D721Med (cell line): ENCODE data around the gene NSD2.

Experiments used
- DNase-seq: peaks from one replicate; pipeline ENCODE4 v3.0.0; 2011; ENCODE audit warnings: low spot score; ENCODE audit not compliant: insufficient read length
- FAIRE-seq: peaks from 2 replicates; lab custom pipeline; 2011; peaks lifted over from hg19 to GRCh38; lab: Jason Lieb, UNC
- TF ChIP-seq, protein P1 (sequence below): IDR thresholded peaks from 2 replicates; pipeline ENCODE4 v1.5.1; 2012; ENCODE audit warnings: mild to moderate bottlenecking, control low read depth; ENCODE audit not compliant: insufficient read depth; ENCODE audit errors: missing control alignments

Gene NSD2

DNA sequence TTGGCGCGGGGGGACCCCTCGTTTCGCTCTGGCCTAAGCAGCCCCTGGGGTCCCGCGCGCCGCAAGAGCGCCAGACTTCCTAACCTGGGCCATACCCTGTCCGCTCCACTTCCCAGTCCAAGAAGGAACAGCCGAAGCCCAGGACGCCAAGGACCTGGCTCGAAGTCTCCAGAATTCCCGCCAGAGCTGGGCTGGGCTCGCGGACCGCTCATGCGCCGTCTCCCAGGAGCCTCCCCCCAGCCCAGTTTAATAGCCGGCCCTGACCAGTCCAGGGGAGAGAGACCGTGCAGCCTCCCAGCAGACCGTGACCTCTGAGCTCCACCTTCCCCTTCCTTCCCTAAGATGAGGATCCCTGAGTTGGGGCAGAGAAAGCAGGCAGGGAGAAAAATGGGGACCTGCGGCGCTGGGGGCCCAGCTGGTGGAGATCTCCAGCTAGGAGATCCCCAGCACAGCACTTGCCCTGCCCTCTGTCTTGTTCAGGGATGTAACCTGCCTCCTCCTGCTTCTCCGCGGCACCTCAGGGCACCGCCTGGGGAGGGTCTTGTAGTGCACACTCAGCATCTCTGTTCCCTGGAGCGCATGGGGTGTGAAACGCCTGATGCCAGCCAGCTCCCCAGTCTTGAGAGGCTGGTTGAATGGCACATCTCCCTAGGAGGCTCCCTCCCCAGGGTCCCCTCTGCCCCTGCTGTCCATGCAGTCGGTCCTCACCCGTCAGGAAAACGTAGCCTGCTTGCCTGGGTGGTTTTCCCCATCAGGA, 14.1 kb upstream of the NSD2 start:
- no peak for DNase-seq
- TF ChIP-seq, protein P1, sequence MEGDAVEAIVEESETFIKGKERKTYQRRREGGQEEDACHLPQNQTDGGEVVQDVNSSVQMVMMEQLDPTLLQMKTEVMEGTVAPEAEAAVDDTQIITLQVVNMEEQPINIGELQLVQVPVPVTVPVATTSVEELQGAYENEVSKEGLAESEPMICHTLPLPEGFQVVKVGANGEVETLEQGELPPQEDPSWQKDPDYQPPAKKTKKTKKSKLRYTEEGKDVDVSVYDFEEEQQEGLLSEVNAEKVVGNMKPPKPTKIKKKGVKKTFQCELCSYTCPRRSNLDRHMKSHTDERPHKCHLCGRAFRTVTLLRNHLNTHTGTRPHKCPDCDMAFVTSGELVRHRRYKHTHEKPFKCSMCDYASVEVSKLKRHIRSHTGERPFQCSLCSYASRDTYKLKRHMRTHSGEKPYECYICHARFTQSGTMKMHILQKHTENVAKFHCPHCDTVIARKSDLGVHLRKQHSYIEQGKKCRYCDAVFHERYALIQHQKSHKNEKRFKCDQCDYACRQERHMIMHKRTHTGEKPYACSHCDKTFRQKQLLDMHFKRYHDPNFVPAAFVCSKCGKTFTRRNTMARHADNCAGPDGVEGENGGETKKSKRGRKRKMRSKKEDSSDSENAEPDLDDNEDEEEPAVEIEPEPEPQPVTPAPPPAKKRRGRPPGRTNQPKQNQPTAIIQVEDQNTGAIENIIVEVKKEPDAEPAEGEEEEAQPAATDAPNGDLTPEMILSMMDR, result no peak
- no peak for FAIRE-seq

- TF ChIP-seq, protein P1, result no peak
- FAIRE-seq, result no peak
- no peak for DNase-seq
Measured at GRCh38 chr4:1857931-1858330, 13.3 kb upstream of the NSD2 start.

GRCh38 chr4:1859389-1859753, 11.8 kb upstream of the NSD2 start:
- no peak for DNase-seq
- FAIRE-seq, result no peak
- TF ChIP-seq, protein P1, result peak; percentile 14

DNA sequence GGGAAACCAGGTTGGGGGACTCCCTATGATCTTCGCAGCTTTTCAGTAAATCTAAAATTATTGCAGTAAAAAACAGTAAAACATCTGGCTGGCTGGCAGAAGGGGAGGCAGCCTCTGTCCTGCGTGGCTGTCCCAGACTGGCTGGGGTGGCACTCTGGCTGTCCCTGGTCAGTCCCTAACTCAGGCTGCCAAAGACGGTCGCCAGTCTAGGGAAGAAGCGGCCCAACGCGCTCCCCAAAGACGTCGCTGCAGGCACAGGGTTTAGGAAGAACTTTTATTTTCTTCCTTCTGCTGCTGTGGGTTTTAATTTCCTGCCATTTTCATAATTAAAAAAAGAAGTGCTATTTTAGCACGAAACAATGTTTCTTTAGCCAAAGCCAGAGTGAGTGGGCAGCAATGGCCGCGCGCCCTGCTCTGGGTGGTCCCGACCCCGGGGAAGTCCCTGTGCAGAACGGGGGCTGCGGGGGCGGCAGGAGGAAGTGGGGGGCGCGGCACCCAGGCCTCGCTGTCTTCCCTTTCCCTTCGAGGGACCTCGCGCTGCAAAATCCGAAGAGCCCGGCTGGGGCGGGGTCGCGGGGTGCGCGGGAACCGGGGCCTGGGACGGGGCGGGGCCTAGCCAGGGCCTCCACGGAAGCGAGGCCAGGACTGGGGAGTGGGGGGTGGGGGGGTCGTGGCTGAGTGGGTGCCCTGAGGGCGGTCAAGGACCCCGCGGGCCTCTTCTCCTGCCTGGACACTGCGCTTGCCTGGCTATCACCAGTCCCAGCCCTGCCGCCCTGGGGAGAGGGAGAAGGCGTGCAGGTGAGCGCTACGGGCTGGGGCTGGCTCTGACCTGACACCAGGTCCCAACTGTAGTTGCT, 8.9 kb upstream of the NSD2 start:
- TF ChIP-seq, protein P1, result no peak
- no peak for FAIRE-seq
- no peak for DNase-seq

DNA sequence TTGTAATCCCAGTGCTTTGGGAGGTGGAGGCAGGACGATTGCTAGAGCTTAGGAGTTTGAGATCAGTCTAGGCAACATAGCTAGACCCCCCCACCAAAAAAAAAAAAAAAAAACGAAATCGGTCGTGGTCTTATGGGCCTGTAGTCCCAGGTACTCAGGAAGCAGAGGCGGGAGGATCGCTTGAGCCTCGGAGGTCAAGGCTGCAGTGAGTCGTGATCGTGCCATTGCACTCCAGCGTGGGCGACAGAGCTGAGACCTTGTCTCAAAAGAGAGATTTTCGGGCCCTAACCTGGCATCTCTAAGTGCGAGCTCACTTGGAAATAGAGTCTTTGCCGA, 8.3 kb upstream of the NSD2 start:
- FAIRE-seq (no peak), DNase-seq (no peak)

DNA sequence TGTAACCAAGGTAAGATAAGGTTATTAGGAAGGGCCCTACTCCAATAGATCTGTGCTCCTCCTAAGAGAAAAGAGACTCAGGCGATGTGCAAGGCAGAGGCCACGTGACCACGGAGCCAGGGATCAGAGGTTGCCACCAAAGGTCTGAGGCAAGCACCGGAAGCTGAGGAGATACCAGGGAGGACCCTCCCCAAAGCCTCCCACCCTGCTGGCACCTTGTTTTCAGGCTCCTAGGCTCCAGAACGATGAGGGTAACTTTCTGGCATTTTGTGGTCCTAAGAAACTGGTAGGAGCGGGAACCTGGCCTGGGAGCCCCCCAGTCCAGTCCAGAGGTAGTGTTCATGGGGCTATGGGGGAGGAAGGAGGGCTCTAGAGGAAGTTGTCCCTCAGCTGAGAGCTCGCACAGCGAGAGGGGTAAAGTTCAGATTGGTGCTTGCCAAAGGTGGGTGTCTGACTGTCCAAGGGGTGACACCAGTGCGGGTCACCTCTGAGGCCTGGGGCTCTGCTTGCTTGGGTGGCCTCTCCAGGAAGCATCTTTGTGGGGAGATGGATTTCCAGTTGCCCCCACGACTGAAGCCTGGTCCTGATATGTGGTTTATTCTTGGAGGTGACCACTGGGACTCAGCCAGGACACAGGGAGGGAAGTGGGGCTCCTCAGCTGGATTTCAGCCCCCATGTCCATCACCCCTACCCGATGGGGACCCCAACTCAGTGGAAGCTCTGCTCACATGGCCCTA, 7.7 kb upstream of the NSD2 start:
- TF ChIP-seq, protein P1, result no peak
- no peak for DNase-seq
- FAIRE-seq, result no peak

More for the DNA sequence above, 8.3 kb upstream of the NSD2 start:
- TF ChIP-seq, protein P1, result no peak
